GM12878 (cell line): ENCODE data around the gene LDLRAD4. TPM values are rescaled to one million over a fixed set of nuclear protein-coding genes. Genes with fewer than 3 reads are reported as not detected.
A peak's percentile ranks its signal among the peaks of the same experiment; 100 is the strongest.

Experiments used
- ATAC-seq: fragments of 200-7000 bp; cut with Tn5 transposase; 3 replicates; pipeline ENCODE4 v1.9.1; 2020; ENCODE audit warnings: mild to moderate bottlenecking, moderate library complexity
- BruUV-seq: library from RNA; stranded (reverse); fragments of 400-500 nt; replicated peaks from 2 replicates; lab custom pipeline; 2021; lab: Mats Ljungman, UMichigan
- CTCF ChIA-PET: fragments of 300-600 bp; sonication (Branson Sonifier 250); formaldehyde crosslinking; extraction: SDS; loops from one replicate; lab custom pipeline; 2021; ENCODE audit warnings: inconsistent platforms; lab: Yijun Ruan, JAX
- POLR2A ChIA-PET: fragments of 350-600 bp; formaldehyde crosslinking; extraction: SDS; loops from one replicate; lab custom pipeline; 2021; ENCODE audit warnings: inconsistent platforms; lab: Charles Lee
- RAD21 ChIA-PET: fragments of 300-600 bp; sonication (Branson Sonifier 250); formaldehyde crosslinking; loops from one replicate; lab custom pipeline; 2023; ENCODE audit warnings: antibody characterized with exemption; ENCODE audit not compliant: unreplicated experiment; lab: Charles Lee
- SMC1A ChIA-PET: fragments of 300-600 bp; sonication (Branson Sonifier 250); formaldehyde crosslinking; loops from one replicate; lab custom pipeline; 2023; ENCODE audit not compliant: unreplicated experiment, uncharacterized antibody; lab: Charles Lee
- DNase-seq: peaks from one replicate; pipeline ENCODE4 v3.0.0-alpha.2; 2011; ENCODE audit warnings: low read depth, low spot score
- FAIRE-seq: peaks from 3 replicates; lab custom pipeline; 2011; peaks lifted over from hg19 to GRCh38; lab: Jason Lieb, UNC
- H2AFZ ChIP-seq: 2 replicates; pipeline ENCODE4 v1.6.0; 2011; ENCODE audit warnings: low read depth, low read length, control low read depth; ENCODE audit not compliant: control insufficient read depth
- H3K27ac ChIP-seq: 2 replicates; pipeline ENCODE4 v1.5.1; 2011; ENCODE audit warnings: control low read depth; ENCODE audit not compliant: control insufficient read depth, insufficient read depth
- H3K27me3 ChIP-seq, 2 experiments: replicated peaks in 1 of 2; 2 replicates each; pipeline versions ENCODE4 v1.6.0 to v1.6.1; 2011; ENCODE audit warnings: low read length in 1 of 2; ENCODE audit not compliant: control insufficient read depth in 2 of 2, insufficient read depth in 2 of 2
- H3K36me3 ChIP-seq, 2 experiments: 2 replicates each; pipeline ENCODE4 v1.5.1; 2011; ENCODE audit warnings: low read length in 1 of 2; ENCODE audit not compliant: control insufficient read depth in 2 of 2, insufficient read depth in 2 of 2
- H3K4me1 ChIP-seq: 2 replicates; pipeline ENCODE4 v1.6.1; 2011; ENCODE audit warnings: mild to moderate bottlenecking, low read length, moderate library complexity, mixed read lengths; ENCODE audit not compliant: control insufficient read depth, insufficient read depth
- H3K4me2 ChIP-seq: 2 replicates; pipeline ENCODE4 v1.6.0; 2011; ENCODE audit warnings: control low read depth; ENCODE audit not compliant: control insufficient read depth, insufficient read depth
- H3K4me3 ChIP-seq: fragments of 200-600 bp; sonication (generic); 2 replicates; pipeline ENCODE4 v1.5.1; 2016
- H3K79me2 ChIP-seq: 2 replicates; pipeline ENCODE4 v1.6.0; 2011; ENCODE audit warnings: low read length; ENCODE audit not compliant: control insufficient read depth, insufficient read depth
- H3K9ac ChIP-seq: 2 replicates; pipeline ENCODE4 v1.8.0; 2011; ENCODE audit warnings: low read length, control low read depth, mixed read lengths; ENCODE audit not compliant: control insufficient read depth, insufficient read depth
- H3K9me3 ChIP-seq: replicated peaks from 3 replicates; pipeline ENCODE4 v1.5.1; 2011; ENCODE audit warnings: mild to moderate bottlenecking, low read length; ENCODE audit not compliant: control insufficient read depth, insufficient read depth
- H4K20me1 ChIP-seq: 2 replicates; pipeline ENCODE4 v1.6.0; 2011; ENCODE audit not compliant: control insufficient read depth, insufficient read depth
- ELK1 ChIP-seq: IDR thresholded peaks from 2 replicates; pipeline ENCODE4 v1.6.1; 2012; ENCODE audit warnings: low read depth, low read length, improper control_type of control experiment
- MEF2B ChIP-seq: fragments of 450-650 bp; IDR thresholded peaks from 2 replicates; pipeline ENCODE4 v1.6.1; 2018; ENCODE audit warnings: mild to moderate bottlenecking, moderate library complexity; ENCODE audit not compliant: partially characterized antibody, poor library complexity, severe bottlenecking
- PBX3 ChIP-seq: IDR thresholded peaks from 2 replicates; pipeline ENCODE4 v1.6.1; 2011; ENCODE audit warnings: mild to moderate bottlenecking, low read depth, low read length, moderate library complexity; ENCODE audit not compliant: insufficient replicate concordance
- POLR2A ChIP-seq: IDR thresholded peaks from 2 replicates; pipeline ENCODE4 v1.6.1; 2011; ENCODE audit warnings: low read depth, mild to moderate bottlenecking, low read length
- STAT3 ChIP-seq: IDR thresholded peaks from 2 replicates; pipeline ENCODE4 v1.6.1; 2011; ENCODE audit warnings: low read depth, low read length, improper control_type of control experiment
- TAF1 ChIP-seq: IDR thresholded peaks from 2 replicates; pipeline ENCODE4 v1.6.1; 2011; ENCODE audit warnings: mild to moderate bottlenecking, low read depth, low read length, borderline replicate concordance
- TARDBP ChIP-seq: IDR thresholded peaks from 2 replicates; pipeline ENCODE4 v1.6.1; 2016; ENCODE audit warnings: borderline replicate concordance
- WRNIP1 ChIP-seq: IDR thresholded peaks from 2 replicates; pipeline ENCODE4 v1.6.1; 2011; ENCODE audit warnings: low read depth, low read length, improper control_type of control experiment, borderline replicate concordance
- ZBTB11 ChIP-seq: fragments of 450-650 bp; formaldehyde crosslinking; IDR thresholded peaks from 2 replicates; pipeline ENCODE4 v1.5.0; 2022; ENCODE audit warnings: mild to moderate bottlenecking, missing genetic modification characterization
- WGBS: methylation state at CpG from one replicate; pipeline ENCODE4 v1.1.6; 2016; ENCODE audit warnings: low lambda C conversion rate; ENCODE audit not compliant: insufficient replicate concordance, insufficient coverage; ENCODE audit errors: missing lambda C conversion rate; 5-methylcytosine and 5-hydroxymethylcytosine counted together
- in situ Hi-C: fragments of 300-500 bp; cut with MboI; formaldehyde crosslinking; loops from 9 replicates; pipeline ENCODE4 v1.14.3; 2018; ENCODE audit warnings: mixed read lengths
- intact Hi-C: fragments of 100-400 bp; cut with micrococcal nuclease; formaldehyde crosslinking; loops from one replicate; pipeline ENCODE4 v1.14.2; 2022; ENCODE audit not compliant: unreplicated experiment
- polyA plus RNA-seq, 11 experiments: library from polyadenylated mRNA; depleted of rRNA in 4 of 11; unstranded in 6 of 11; stranded (reverse) in 5 of 11; fragments of >200 nt; fragmentation: Nextera tagmentation in 4 of 11; fragmentation: Illumina TruSeq in 1 of 11; extraction: Ambion mirVana in 4 of 11; extraction: Trizol in 1 of 11; gene quantifications; 1 replicate in 1 of 11; 2 replicates in 10 of 11; pipeline versions ENCODE4 v1.2.1 to v1.2.3, GENCODE V29; 2011 to 2016; ENCODE audit warnings: inconsistent platforms in 2 of 11, missing spikeins in 2 of 11, low read depth in 1 of 11
- total RNA-seq, 4 experiments: library from RNA; depleted of rRNA in 3 of 4; stranded (reverse); fragments of >200 nt in 3 of 4; fragmentation: Illumina TruSeq in 1 of 4; extraction: Trizol in 1 of 4; gene quantifications; 2 replicates each; pipeline versions ENCODE4 v1.2.1 to v1.2.3, GENCODE V29; 2013 to 2021

LDLRAD4 gene
- total and polyA plus RNA-seq, 10 of the 15 experiments (the other 5 are each of a cell fraction or from before 2014, with no cell fraction given), result 2.7 to 16.8 (median 11.2) TPM

- POLR2A ChIA-PET, result no interaction called here
- Histone ChIP-seq H2AFZ (no peak overlapping the region), H3K27ac (no peak overlapping the region), H3K79me2 (peaks cover 12% of the 10 kb centered on the region), H3K36me3 (no peaks in the 10 kb centered on the region; a peak in 2 of 4 replicates), H3K4me1 (peaks cover 19% of the 10 kb centered on the region), H3K9me3 (no peaks in the 10 kb centered on the region), H3K9ac (no peak overlapping the region), H4K20me1 (no peaks in the 10 kb centered on the region), H3K4me2 (no peak overlapping the region), H3K4me3 (no peak overlapping the region), H3K27me3 (no peaks in the 10 kb centered on the region)
- DNase-seq (no peak), ATAC-seq (no peak), FAIRE-seq (no peak)
- SMC1A ChIA-PET, result interaction anchor here (0.9 to 2.1 kb wide), 2 partner anchors 10 to 61 kb away, joined by 3 to 8 read pairs; no protein-coding TSS in a partner anchor
- in situ Hi-C loops (no loop called here), intact Hi-C loops (no loop called here)
- RAD21 ChIA-PET, result interaction anchor here (0.5 to 1.4 kb wide), 2 partner anchors 9 to 1304 kb away, joined by 3 to 6 read pairs; no protein-coding TSS in a partner anchor
- WGBS, result 76% methylated on average over 10 of the region's 10 CpGs
- TF ChIP-seq POLR2A (0 out of 2 replicates have a peak, but pooled peaks have one; percentile 9), STAT3 (no peak)
- CTCF ChIA-PET, result no interaction called here
- no TSS peak for BruUV-seq
Observed at GRCh38 chr18:13620206-13620672, 401.7 kb downstream of the LDLRAD4 start.

- ChIA-PET CTCF (no interaction called here), POLR2A (interaction anchor here (0.5 kb wide), 1 partner anchor 916 kb away, joined by 3 read pairs; no protein-coding TSS in a partner anchor), RAD21 (interaction anchor here (0.5 to 1.4 kb wide), 2 partner anchors 9 to 1304 kb away, joined by 3 to 6 read pairs; no protein-coding TSS in a partner anchor), SMC1A (interaction anchor here (0.9 to 2.1 kb wide), 2 partner anchors 9 to 62 kb away, joined by 3 to 8 read pairs; no protein-coding TSS in a partner anchor)
- no peak for DNase-seq
- Histone ChIP-seq H3K4me1 (peaks cover 13% of the 10 kb centered on the region), H3K27ac (no peak overlapping the region), H3K27me3 (no peaks in the 10 kb centered on the region), H3K9me3 (no peaks in the 10 kb centered on the region), H4K20me1 (no peaks in the 10 kb centered on the region), H3K4me3 (no peak overlapping the region), H3K36me3 (no peaks in the 10 kb centered on the region; a peak in 2 of 4 replicates), H3K4me2 (no peak overlapping the region), H3K79me2 (peaks cover 7% of the 10 kb centered on the region), H3K9ac (no peak overlapping the region), H2AFZ (no peak overlapping the region)
- in situ Hi-C loops (no loop called here), intact Hi-C loops (no loop called here)
- 97% methylated on average over 29 of the region's 29 CpGs for WGBS
- no TSS peak for BruUV-seq
- TF ChIP-seq ELK1 (no peak), TAF1 (no peak), PBX3 (no peak), ZBTB11 (no peak), TARDBP (no peak), MEF2B (no peak), WRNIP1 (no peak)
- no peak for ATAC-seq
- no peak for FAIRE-seq
Observed at GRCh38 chr18:13620818-13621445, 402.4 kb downstream of the LDLRAD4 start.
